T follicular helper cell (primary cell): ENCODE results near the gene EEF1A1.

Experiments used
- DNase-seq: peaks from one replicate; pipeline ENCODE4 v3.0.0-alpha.2; 2020; ENCODE audit warnings: low read depth

EEF1A1 gene

GRCh38 chr6:73505142-73505541, 15.7 kb downstream of the EEF1A1 start:
- DNase-seq: no peak

DNA sequence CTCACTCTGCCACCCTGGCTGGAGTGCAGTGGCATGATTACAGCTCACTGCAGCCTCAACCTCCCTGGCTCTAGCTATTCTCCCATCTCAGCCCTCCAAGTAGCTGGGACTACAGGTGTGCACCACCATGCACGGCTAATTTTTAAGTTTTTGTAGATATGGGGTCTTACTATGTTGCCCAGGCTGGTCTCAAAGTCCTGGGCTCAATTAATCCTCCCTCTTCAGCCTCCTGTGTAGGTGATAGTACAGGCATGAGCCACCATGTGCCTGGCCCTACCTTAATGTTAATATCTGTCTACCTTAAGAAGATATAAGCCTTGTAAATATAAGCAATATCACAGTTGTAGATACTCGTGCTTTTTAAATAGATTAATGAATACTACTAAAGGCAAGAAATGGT, 16.7 kb downstream of the EEF1A1 start:
- DNase-seq: no peak

DNA sequence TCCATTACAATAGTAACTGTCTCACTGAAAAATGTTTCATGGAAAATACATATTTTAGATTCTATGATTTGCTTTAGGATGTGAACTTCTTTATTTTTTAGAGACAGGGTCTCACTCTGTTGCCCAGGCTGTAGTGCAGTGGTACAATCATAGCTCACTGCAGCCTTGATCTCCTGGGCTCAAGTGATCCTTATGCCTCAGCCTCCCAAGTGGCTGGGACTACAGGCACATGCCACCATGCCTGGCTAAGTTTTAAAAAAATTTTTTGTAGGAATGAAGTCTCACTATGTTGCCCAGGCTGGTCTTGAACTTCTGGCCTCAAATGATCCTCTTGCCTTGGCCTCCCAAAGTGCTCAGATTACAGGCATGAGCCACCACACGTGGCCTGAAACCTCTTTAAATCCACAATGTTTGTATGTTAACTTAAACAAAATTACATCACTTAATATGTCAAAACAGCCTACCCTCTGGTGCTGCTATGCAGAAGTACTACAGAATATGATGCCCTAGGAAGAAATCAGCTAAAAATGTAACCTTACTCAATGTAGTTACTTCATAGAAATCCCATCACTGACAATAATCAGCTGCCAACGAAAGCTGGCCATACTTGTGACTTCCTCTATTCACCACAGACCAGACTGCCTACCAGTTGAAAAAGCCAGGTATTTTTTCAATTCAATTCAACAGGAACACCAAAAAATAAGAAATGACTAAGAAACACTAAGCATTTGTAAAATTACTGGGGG, 17.6 kb downstream of the EEF1A1 start:
- no peak for DNase-seq

DNA sequence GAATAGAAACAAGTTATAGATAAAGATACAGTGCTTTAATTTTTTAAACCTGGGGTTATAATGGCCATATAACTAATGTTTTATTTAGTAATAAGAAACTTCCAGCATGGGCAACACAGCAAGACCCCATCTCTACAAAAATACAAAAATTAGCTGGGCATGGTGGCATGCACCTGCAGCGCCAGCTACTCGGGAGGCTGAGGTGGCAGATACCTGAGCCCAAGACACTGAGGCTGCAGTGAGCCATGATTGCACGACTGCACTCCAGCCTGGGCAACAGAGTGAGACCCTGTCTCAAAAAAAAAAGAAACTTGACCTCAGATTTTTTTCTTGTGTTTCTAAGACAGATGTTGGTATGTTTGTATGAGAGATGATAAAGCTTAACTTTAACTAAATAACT, 22.9 kb downstream of the EEF1A1 start:
- DNase-seq: no peak

- DNase-seq: no peak
Observed at GRCh38 chr6:73491377-73491776, 29.5 kb downstream of the EEF1A1 start.

DNA sequence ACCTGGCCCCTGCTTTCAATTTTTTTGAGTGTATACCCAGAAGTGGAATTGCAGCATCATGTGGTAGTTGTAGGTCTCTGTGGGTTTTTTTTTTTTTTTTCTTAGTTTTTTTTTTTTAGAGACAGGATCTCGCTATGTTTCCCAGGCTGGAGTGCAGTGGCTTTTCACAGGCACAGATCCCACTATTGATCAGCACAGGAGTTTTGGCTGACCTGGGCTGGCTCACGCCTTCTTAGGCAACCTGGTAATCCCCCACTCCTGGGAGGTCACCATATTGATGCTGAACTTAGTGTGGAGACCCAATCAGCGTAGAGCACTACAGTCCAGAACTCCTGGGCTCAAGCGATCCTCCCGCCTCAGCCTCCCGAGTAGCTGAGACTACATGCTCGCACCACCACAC, 33.4 kb downstream of the EEF1A1 start:
- DNase-seq: no peak

DNA sequence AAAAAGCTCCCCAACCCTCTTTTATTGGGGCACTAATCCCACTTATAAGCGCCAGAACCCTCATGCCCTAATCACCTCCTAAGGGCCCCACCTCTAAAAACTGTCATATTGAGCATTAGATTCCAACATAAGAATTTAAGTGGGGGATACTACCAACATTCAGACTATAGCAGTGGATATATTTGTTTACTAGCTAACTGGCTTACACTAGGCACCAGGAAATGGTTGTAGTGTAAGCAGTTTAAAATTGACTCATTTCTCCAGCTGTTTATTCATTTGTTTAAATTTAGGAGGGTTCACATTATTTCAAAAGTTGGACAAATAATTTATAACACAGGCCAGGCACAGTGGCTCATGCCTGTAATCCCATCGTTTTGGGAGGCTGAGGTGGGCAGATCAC, 36.4 kb downstream of the EEF1A1 start:
- no peak for DNase-seq

DNA sequence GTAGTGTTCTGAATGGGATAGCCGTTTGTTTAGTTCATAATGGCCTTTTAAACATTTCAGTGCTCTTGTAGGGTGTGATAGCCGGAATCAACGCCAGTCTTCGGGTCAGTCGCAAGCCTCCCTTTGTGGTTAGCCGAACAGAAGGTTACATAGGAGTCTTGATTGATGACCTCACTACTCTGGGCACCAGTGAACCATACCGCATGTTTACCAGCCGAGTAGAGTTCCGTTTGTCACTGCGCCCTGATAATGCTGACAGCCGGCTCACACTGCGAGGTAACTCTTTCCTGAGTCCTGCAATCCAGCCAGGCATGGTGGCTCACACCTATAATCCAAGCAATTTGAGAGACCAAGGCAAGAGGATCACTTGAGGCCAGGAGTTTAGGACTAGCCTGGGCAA, 38.9 kb downstream of the EEF1A1 start:
- DNase-seq: no peak

DNA sequence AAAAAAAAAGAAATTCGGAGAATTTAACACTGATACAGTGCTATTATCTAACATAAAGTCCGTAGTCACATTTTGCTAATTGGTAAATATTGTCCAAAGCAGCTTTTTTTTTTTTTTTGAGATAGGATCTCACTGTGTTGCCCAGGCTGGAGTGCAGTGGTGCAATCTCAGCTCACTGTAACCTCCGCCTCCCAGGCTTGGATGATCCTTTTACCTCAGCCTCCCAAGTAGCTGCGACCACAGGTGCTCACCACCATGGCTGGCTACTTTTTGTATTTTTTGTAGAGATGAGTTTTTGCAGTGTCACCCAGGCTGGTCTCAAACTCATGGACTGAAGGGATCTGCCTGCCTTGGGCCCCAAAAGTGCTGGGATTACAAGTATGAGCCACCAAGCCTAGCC, 43.4 kb downstream of the EEF1A1 start:
- no peak for DNase-seq

- no peak for DNase-seq
Observed at GRCh38 chr6:73476723-73477122, 44.1 kb downstream of the EEF1A1 start.

DNA sequence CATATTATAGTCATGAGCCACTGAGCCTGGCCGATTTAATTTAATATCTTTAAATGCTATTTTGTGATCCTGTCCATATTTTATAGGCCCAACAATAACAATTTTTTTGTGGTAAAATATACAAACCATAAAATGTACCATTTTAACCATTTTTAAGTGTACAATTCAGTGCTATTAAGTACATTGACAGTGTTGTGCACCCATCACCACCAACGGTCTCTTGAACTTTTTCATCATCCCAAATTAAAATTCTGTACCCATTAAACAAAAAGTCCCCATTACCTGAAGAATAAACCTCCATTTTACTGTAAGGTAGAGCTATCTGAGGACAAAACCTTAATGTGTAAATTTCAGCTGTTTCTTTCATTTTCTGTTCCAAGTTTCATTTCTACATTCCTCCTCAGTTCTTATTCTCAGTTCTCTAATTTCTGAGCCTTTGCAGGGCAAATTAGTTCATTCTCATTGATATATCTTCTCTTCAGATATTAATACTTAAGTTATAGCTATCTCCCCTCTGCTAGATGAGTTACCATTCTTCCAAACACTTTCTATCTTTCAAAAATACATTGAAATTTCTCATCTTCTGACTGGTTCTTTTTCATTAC, 49.0 kb downstream of the EEF1A1 start:
- no peak for DNase-seq
